A673 (cell line): ENCODE data around the gene UBE4B. TPM values are rescaled to one million over a fixed set of nuclear protein-coding genes. Genes with fewer than 3 reads are reported as not detected.

Experiments used
- BruUV-seq: library from RNA; stranded (reverse); fragments of 400-500 nt; replicated peaks from 2 replicates; lab custom pipeline; 2021; lab: Mats Ljungman, UMichigan
- CTCF ChIA-PET: fragments of 300-600 bp; sonication (Branson Sonifier 250); formaldehyde crosslinking; loops from one replicate; lab custom pipeline; 2022; ENCODE audit warnings: antibody characterized with exemption; lab: Charles Lee
- POLR2A ChIA-PET: fragments of 300-600 bp; sonication (Branson Sonifier 250); formaldehyde crosslinking; loops from one replicate; lab custom pipeline; 2022; ENCODE audit warnings: antibody characterized with exemption; ENCODE audit not compliant: low non-redundant PET; lab: Charles Lee
- DNase-seq: peaks from one replicate; pipeline ENCODE4 v3.0.0-alpha.2; 2015; ENCODE audit warnings: low spot score
- H3K27ac ChIP-seq: fragments of 200-600 bp; sonication (generic); 2 replicates; pipeline ENCODE4 v1.5.1; 2016; ENCODE audit warnings: mixed run types, low read depth, mild to moderate bottlenecking, mixed read lengths, antibody characterized with exemption, low read length; ENCODE audit not compliant: poor library complexity, severe bottlenecking
- H3K27me3 ChIP-seq: fragments of 200-600 bp; sonication (generic); replicated peaks from 2 replicates; pipeline ENCODE4 v1.6.1; 2017; ENCODE audit warnings: mixed run types, low read depth, mild to moderate bottlenecking, mixed read lengths, antibody characterized with exemption, low read length; ENCODE audit not compliant: insufficient read depth, poor library complexity
- H3K36me3 ChIP-seq: fragments of 200-600 bp; sonication (generic); 2 replicates; pipeline ENCODE4 v1.6.1; 2016; ENCODE audit warnings: mixed run types, mild to moderate bottlenecking, mixed read lengths, antibody characterized with exemption, low read length; ENCODE audit not compliant: insufficient read depth, poor library complexity, severe bottlenecking
- H3K4me1 ChIP-seq: fragments of 200-600 bp; sonication (generic); 2 replicates; pipeline ENCODE4 v1.6.1; 2017; ENCODE audit warnings: mixed run types, mild to moderate bottlenecking, mixed read lengths, antibody characterized with exemption, low read length; ENCODE audit not compliant: insufficient read depth, poor library complexity, severe bottlenecking
- H3K4me3 ChIP-seq: fragments of 200-600 bp; sonication (generic); 2 replicates; pipeline ENCODE4 v1.5.1; 2016; ENCODE audit warnings: low read depth, mixed run types, mild to moderate bottlenecking, mixed read lengths, low read length; ENCODE audit not compliant: poor library complexity, severe bottlenecking
- H3K9me3 ChIP-seq: fragments of 200-600 bp; sonication (generic); 2 replicates; pipeline ENCODE4 v1.6.1; 2016; ENCODE audit warnings: mixed run types, low read depth, mild to moderate bottlenecking, mixed read lengths, antibody characterized with exemption, low read length; ENCODE audit not compliant: poor library complexity, severe bottlenecking
- EZH2 ChIP-seq: fragments of 200-600 bp; sonication (generic); IDR thresholded peaks from 2 replicates; pipeline ENCODE4 v1.6.1; 2017; ENCODE audit warnings: borderline replicate concordance, low read depth, mild to moderate bottlenecking, mixed read lengths, antibody characterized with exemption, low read length; ENCODE audit not compliant: poor library complexity, severe bottlenecking
- intact Hi-C: fragments of 100-400 bp; cut with micrococcal nuclease; formaldehyde crosslinking; loops from one replicate; pipeline ENCODE4 v1.10.0; 2022; ENCODE audit not compliant: unreplicated experiment
- total RNA-seq: library from RNA; stranded (reverse); gene quantifications from 2 replicates; pipeline ENCODE4 v1.2.3, GENCODE V29; 2021
- TF ChIP-seq, protein P1 (sequence below): fragments of 300-800, 200-600 bp; sonication (generic); conservative IDR thresholded peaks from 2 replicates; pipeline ENCODE4 v1.5.1; 2017; ENCODE audit warnings: low read depth, mild to moderate bottlenecking, antibody characterized with exemption, low read length, moderate library complexity, mixed read lengths

Gene UBE4B
- total RNA-seq, 1 experiment from 2014 or later = 58.0 TPM

DNA sequence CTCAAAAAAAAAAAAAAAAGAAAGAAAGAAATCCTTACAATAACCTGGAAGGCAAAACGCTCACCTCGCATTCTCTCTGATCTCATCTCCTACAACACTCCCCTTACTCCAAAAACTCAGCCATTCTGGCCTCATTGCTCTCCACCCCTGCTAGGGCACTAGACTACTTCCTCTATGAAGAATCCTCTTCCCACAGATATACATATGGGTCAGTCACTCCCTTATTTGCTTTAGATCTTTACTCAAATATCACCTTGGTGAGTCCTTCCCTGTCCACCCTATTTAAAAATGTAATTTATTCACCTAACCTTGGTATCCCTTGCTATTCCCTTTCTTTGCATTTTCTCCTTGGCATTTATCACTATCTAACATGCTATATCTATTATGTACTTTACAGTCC lies 153.0 kb downstream of the UBE4B start:
- H3K4me1 ChIP-seq = no peaks in the 10 kb centered on the region
- H3K27me3 ChIP-seq = no peaks in the 10 kb centered on the region
- ChIA-PET POLR2A (no interaction called here), CTCF (no interaction called here)
- H3K4me3 ChIP-seq = no peak overlapping the region
- peaks cover 2% of the 10 kb centered on the region for H3K36me3 ChIP-seq
- intact Hi-C loops = no loop called here
- H3K27ac ChIP-seq = no peak overlapping the region
- H3K9me3 ChIP-seq = no peaks in the 10 kb centered on the region
- no peak for TF ChIP-seq EZH2
- TF ChIP-seq, protein P1, sequence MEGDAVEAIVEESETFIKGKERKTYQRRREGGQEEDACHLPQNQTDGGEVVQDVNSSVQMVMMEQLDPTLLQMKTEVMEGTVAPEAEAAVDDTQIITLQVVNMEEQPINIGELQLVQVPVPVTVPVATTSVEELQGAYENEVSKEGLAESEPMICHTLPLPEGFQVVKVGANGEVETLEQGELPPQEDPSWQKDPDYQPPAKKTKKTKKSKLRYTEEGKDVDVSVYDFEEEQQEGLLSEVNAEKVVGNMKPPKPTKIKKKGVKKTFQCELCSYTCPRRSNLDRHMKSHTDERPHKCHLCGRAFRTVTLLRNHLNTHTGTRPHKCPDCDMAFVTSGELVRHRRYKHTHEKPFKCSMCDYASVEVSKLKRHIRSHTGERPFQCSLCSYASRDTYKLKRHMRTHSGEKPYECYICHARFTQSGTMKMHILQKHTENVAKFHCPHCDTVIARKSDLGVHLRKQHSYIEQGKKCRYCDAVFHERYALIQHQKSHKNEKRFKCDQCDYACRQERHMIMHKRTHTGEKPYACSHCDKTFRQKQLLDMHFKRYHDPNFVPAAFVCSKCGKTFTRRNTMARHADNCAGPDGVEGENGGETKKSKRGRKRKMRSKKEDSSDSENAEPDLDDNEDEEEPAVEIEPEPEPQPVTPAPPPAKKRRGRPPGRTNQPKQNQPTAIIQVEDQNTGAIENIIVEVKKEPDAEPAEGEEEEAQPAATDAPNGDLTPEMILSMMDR = no peak
- no peak for DNase-seq
- no TSS peak for BruUV-seq

DNA sequence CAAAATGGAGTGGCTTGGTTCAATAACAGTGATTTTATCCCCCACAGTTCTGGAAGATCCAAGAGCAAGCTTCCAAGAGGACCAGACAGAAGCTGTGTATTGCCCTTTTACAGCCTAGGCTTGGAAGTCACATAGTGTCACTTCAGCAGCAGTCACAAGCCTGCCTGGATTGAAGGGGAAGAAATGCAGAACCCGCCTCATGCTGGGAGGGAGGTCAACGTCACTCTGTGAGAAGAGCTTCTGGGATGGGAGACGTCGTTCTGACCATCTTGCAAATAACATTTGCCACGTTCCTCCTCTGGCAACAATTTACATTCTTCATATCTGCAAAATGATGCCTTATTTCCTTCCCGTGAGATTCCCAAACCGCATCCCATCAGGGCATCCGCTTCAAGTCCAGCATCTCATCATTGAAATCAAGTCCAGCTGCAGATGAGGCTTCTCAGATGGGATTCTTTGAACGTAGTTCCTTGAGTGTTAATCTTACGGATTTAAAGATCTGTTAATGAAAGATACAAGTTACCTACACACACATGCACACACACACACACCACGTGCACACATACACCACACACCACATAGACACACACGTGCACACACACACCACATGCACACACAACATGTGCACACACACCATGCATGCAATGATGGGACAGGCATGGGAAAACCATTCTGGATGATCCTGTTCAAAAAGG lies 153.7 kb downstream of the UBE4B start:
- H3K27me3 ChIP-seq = no peaks in the 10 kb centered on the region
- H3K27ac ChIP-seq = no peak overlapping the region
- no peaks in the 10 kb centered on the region for H3K9me3 ChIP-seq
- ChIA-PET POLR2A (no interaction called here), CTCF (no interaction called here)
- H3K36me3 ChIP-seq = no peaks in the 10 kb centered on the region
- H3K4me1 ChIP-seq = no peaks in the 10 kb centered on the region
- H3K4me3 ChIP-seq = no peak overlapping the region
- no peak for TF ChIP-seq EZH2
- TF ChIP-seq, protein P1 = no peak
- DNase-seq = no peak
- BruUV-seq = no TSS peak
- intact Hi-C loops = no loop called here

DNA sequence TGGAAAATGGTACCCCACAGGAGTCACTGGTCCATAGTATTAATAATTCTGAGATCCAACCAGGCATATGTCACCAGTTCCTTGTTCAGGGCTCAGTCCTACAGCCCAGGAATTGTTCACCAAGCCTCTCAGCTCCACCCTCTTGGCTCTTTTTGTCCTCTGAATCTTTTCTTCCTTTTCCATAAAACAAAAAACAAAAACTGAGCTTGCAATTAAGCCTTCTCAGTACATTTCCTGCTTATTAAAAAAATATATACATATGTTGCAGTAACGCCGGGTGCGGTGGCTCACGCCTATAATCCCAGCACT lies 154.2 kb downstream of the UBE4B start:
- no TSS peak for BruUV-seq
- ChIA-PET POLR2A (no interaction called here), CTCF (no interaction called here)
- no peaks in the 10 kb centered on the region for H3K27me3 ChIP-seq
- no peaks in the 10 kb centered on the region for H3K9me3 ChIP-seq
- no peak for DNase-seq
- TF ChIP-seq, protein P1 = no peak
- no peaks in the 10 kb centered on the region for H3K4me1 ChIP-seq
- no peaks in the 10 kb centered on the region for H3K36me3 ChIP-seq
- intact Hi-C loops = no loop called here
- H3K27ac ChIP-seq = no peak overlapping the region
- no peak overlapping the region for H3K4me3 ChIP-seq
